ENCODE data around the gene CMSS1.

Gene CMSS1

DNA sequence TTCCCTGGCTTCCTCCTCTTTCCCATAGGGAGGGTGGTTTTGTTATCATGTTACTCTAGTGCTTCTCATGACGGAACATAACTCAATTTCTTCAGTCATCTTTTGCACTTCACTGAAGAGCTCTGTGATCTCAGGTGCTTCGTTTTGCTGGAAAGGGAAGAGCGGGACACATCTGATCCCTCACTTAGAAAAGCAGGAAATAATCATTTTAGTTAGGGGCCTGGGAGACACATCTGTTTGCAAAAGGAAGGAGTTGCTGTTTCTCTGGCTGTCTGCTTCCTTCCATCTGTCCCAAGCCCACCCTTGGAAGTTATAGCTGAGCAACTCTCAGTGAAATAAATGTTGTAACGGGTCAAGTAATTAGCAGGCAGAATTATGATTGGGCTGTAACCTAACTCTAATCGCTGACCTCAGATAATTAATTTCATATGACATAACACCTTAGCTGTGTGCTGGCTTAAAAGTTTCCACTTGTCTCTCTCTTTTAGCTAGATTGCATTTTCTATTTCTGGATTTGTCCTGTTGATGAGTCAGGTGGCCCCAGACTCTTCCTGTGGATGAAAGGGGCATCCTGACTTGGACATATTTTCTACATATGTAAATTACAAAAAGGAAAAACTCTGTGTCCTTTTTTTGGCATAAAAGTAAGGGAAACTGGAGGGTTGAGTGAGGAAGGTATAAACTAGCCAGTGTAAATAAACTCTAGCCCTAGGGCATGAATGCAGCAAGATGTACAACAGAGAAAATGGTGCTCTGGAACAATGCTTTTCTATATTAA is 307.7 kb downstream of the CMSS1 start:
- no peak overlapping the region for H4K12ac ChIP-seq (ENCODE audit: low read depth, low read length)
- H3K18ac ChIP-seq (ENCODE audit: low read length): no peak overlapping the region
- no peak overlapping the region for H2AFZ ChIP-seq (ENCODE audit: insufficient read depth, low read length, poor library complexity)
- no peak overlapping the region for H3K27ac ChIP-seq (ENCODE audit: low read depth, low read length)
- peaks cover 3 to 8% of the 10 kb centered on the region in 2 experiments for H3K4me1 ChIP-seq (ENCODE audit: control insufficient read depth in 1 of 2, insufficient read depth in 2 of 2, low read length in 2 of 2)
- H4K8ac ChIP-seq (ENCODE audit: low read depth, low read length): no peak overlapping the region
- H2AK5ac ChIP-seq (ENCODE audit: low read length): no peak overlapping the region
- H2BK120ac ChIP-seq (ENCODE audit: insufficient read depth, low read length, poor library complexity): no peak overlapping the region
- no peaks in the 10 kb centered on the region for H3K36me3 ChIP-seq (ENCODE audit: control insufficient read depth in 1 of 2, insufficient read depth in 2 of 2, low read length in 2 of 2)
- H3K4ac ChIP-seq (ENCODE audit: low read depth, low read length): no peak overlapping the region
- no peak overlapping the region for H3K4me3 ChIP-seq (ENCODE audit: low read depth, low read length)
- no peak overlapping the region for H3K14ac ChIP-seq (ENCODE audit: low read length)
- no peak overlapping the region for H3K23ac ChIP-seq (ENCODE audit: low read length)
- no peaks in the 10 kb centered on the region for H3K27me3 ChIP-seq (ENCODE audit: insufficient read depth, low read length)
- DNase-seq: no peak
- WGBS (ENCODE audit: extremely low coverage, insufficient coverage, insufficient read length): no CpG with 5 or more reads among the region's 5 CpGs
- no peak overlapping the region for H3K9ac ChIP-seq (ENCODE audit: low read length)
- no peaks in the 10 kb centered on the region for H3K79me2 ChIP-seq (ENCODE audit: control insufficient read depth, insufficient read depth, low read length, poor library complexity)
- H4K91ac ChIP-seq (ENCODE audit: low read depth, low read length): no peak overlapping the region
- no peaks in the 10 kb centered on the region for H3K79me1 ChIP-seq (ENCODE audit: low read length)
- no peak overlapping the region for H3K4me2 ChIP-seq (ENCODE audit: low read length)
- H3K9me3 ChIP-seq (ENCODE audit: insufficient read depth, low read depth, low read length): no peaks in the 10 kb centered on the region
- no peak overlapping the region for H2BK5ac ChIP-seq (ENCODE audit: low read depth, low read length, poor library complexity)
- H2BK12ac ChIP-seq (ENCODE audit: low read length): no peak overlapping the region

DNA sequence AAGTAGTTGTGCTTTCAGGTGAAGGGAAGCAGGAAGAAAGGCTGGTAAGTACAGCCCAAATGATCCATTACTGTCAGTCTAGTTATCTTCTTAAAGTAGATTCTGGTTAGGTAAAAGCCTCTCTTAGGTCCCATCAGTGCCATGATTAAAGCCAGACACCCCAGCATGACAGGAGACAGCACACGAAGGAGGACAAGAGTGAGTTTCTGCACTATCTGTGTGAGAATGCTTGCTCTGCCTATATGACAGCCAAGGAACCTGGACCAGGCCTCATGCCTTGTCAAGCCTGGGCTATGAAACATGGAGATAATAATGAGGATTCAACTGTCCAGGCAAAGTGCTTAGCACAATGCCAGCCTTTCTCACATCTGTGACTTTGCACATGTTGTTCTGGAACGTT is 310.1 kb downstream of the CMSS1 start:
- no peak overlapping the region for H2AFZ ChIP-seq (ENCODE audit: insufficient read depth, low read length, poor library complexity)
- no peak overlapping the region for H3K27ac ChIP-seq (ENCODE audit: low read depth, low read length)
- no peak overlapping the region for H3K4me2 ChIP-seq (ENCODE audit: low read length)
- H3K4ac ChIP-seq (ENCODE audit: low read depth, low read length): no peak overlapping the region
- no peak overlapping the region for H3K9ac ChIP-seq (ENCODE audit: low read length)
- H3K79me1 ChIP-seq (ENCODE audit: low read length): no peaks in the 10 kb centered on the region
- H3K36me3 ChIP-seq (ENCODE audit: control insufficient read depth in 1 of 2, insufficient read depth in 2 of 2, low read length in 2 of 2): no peaks in the 10 kb centered on the region
- H2BK12ac ChIP-seq (ENCODE audit: low read length): no peak overlapping the region
- H4K91ac ChIP-seq (ENCODE audit: low read depth, low read length): no peak overlapping the region
- H3K9me3 ChIP-seq (ENCODE audit: insufficient read depth, low read depth, low read length): no peaks in the 10 kb centered on the region
- H4K8ac ChIP-seq (ENCODE audit: low read depth, low read length): no peak overlapping the region
- H3K4me1 ChIP-seq (ENCODE audit: control insufficient read depth in 1 of 2, insufficient read depth in 2 of 2, low read length in 2 of 2): peaks cover 3 to 8% of the 10 kb centered on the region in 2 experiments
- no peak overlapping the region for H2BK120ac ChIP-seq (ENCODE audit: insufficient read depth, low read length, poor library complexity)
- no CpG with 5 or more reads among the region's 2 CpGs for WGBS (ENCODE audit: extremely low coverage, insufficient coverage, insufficient read length)
- H3K27me3 ChIP-seq (ENCODE audit: insufficient read depth, low read length): no peaks in the 10 kb centered on the region
- H2BK5ac ChIP-seq (ENCODE audit: low read depth, low read length, poor library complexity): no peak overlapping the region
- H3K79me2 ChIP-seq (ENCODE audit: control insufficient read depth, insufficient read depth, low read length, poor library complexity): no peaks in the 10 kb centered on the region
- no peak for DNase-seq
- no peak overlapping the region for H3K4me3 ChIP-seq (ENCODE audit: low read depth, low read length)
- H3K14ac ChIP-seq (ENCODE audit: low read length): no peak overlapping the region
- no peak overlapping the region for H2AK5ac ChIP-seq (ENCODE audit: low read length)
- H3K23ac ChIP-seq (ENCODE audit: low read length): no peak overlapping the region
- H4K12ac ChIP-seq (ENCODE audit: low read depth, low read length): no peak overlapping the region
- H3K18ac ChIP-seq (ENCODE audit: low read length): no peak overlapping the region

DNA sequence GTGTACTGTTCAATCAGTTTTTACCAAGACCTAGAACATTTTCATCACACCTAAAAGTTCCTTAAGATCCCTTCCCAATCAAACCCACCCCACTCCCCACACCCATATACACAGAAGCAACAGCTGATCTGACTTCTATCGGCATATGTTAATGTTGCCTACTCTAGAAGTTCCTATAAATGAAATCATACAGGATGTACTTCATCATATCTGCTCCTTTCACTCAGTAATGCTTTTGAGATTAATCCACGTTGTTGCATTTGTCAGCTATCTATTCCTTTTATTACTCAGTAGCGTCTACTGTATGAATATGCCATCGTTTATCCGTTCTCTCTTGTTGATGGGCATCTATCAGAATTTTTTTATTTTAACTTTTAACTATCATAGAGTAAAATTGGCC is 310.9 kb downstream of the CMSS1 start:
- H3K36me3 ChIP-seq (ENCODE audit: control insufficient read depth in 1 of 2, insufficient read depth in 2 of 2, low read length in 2 of 2): no peaks in the 10 kb centered on the region
- H2BK5ac ChIP-seq (ENCODE audit: low read depth, low read length, poor library complexity): no peak overlapping the region
- H2AFZ ChIP-seq (ENCODE audit: insufficient read depth, low read length, poor library complexity): no peak overlapping the region
- no peak overlapping the region for H3K27ac ChIP-seq (ENCODE audit: low read depth, low read length)
- H2BK120ac ChIP-seq (ENCODE audit: insufficient read depth, low read length, poor library complexity): no peak overlapping the region
- H3K14ac ChIP-seq (ENCODE audit: low read length): no peak overlapping the region
- H2BK12ac ChIP-seq (ENCODE audit: low read length): no peak overlapping the region
- H3K9me3 ChIP-seq (ENCODE audit: insufficient read depth, low read depth, low read length): no peaks in the 10 kb centered on the region
- no peak overlapping the region for H4K91ac ChIP-seq (ENCODE audit: low read depth, low read length)
- no peaks in the 10 kb centered on the region for H3K79me1 ChIP-seq (ENCODE audit: low read length)
- H2AK5ac ChIP-seq (ENCODE audit: low read length): no peak overlapping the region
- no peak overlapping the region for H3K4me2 ChIP-seq (ENCODE audit: low read length)
- peaks cover 3 to 8% of the 10 kb centered on the region in 2 experiments for H3K4me1 ChIP-seq (ENCODE audit: control insufficient read depth in 1 of 2, insufficient read depth in 2 of 2, low read length in 2 of 2)
- H3K4ac ChIP-seq (ENCODE audit: low read depth, low read length): no peak overlapping the region
- no peak overlapping the region for H4K12ac ChIP-seq (ENCODE audit: low read depth, low read length)
- DNase-seq: no peak
- H3K79me2 ChIP-seq (ENCODE audit: control insufficient read depth, insufficient read depth, low read length, poor library complexity): no peaks in the 10 kb centered on the region
- no peak overlapping the region for H3K4me3 ChIP-seq (ENCODE audit: low read depth, low read length)
- H3K18ac ChIP-seq (ENCODE audit: low read length): no peak overlapping the region
- H4K8ac ChIP-seq (ENCODE audit: low read depth, low read length): no peak overlapping the region
- H3K9ac ChIP-seq (ENCODE audit: low read length): no peak overlapping the region
- H3K23ac ChIP-seq (ENCODE audit: low read length): no peak overlapping the region
- no peaks in the 10 kb centered on the region for H3K27me3 ChIP-seq (ENCODE audit: insufficient read depth, low read length)
- no CpG with 5 or more reads among the region's 5 CpGs for WGBS (ENCODE audit: extremely low coverage, insufficient coverage, insufficient read length)

DNA sequence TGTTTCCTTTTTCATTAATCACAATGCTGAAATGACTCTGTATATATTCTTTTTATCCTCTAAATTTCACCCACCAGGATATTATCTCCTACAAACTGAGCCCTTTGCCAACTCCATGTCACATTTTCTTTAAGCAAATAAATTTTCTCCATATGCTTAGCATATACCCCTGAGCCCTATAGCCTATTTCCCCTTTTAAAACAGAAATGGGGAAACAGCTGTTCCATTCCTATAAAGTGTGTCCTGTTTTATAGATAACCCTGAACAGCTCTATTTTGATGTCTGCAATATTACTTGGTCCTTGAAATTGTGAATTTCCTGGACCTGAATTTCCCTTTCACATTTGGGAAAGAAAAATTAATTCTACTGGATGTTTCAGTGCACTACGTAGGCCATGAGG is 312.3 kb downstream of the CMSS1 start:
- Histone ChIP-seq H3K79me1 (ENCODE audit: low read length) (no peaks in the 10 kb centered on the region), H3K23ac (ENCODE audit: low read length) (no peak overlapping the region), H3K4ac (ENCODE audit: low read depth, low read length) (no peak overlapping the region), H3K4me2 (ENCODE audit: low read length) (no peak overlapping the region), H3K9me3 (ENCODE audit: insufficient read depth, low read depth, low read length) (no peaks in the 10 kb centered on the region), H3K4me1 (ENCODE audit: control insufficient read depth in 1 of 2, insufficient read depth in 2 of 2, low read length in 2 of 2) (peaks cover 3 to 8% of the 10 kb centered on the region in 2 experiments), H2BK120ac (ENCODE audit: insufficient read depth, low read length, poor library complexity) (no peak overlapping the region), H3K27me3 (ENCODE audit: insufficient read depth, low read length) (no peaks in the 10 kb centered on the region), H4K8ac (ENCODE audit: low read depth, low read length) (no peak overlapping the region), H3K27ac (ENCODE audit: low read depth, low read length) (no peak overlapping the region), H3K18ac (ENCODE audit: low read length) (no peak overlapping the region), H3K36me3 (ENCODE audit: control insufficient read depth in 1 of 2, insufficient read depth in 2 of 2, low read length in 2 of 2) (no peaks in the 10 kb centered on the region), H3K9ac (ENCODE audit: low read length) (no peak overlapping the region), H2BK5ac (ENCODE audit: low read depth, low read length, poor library complexity) (no peak overlapping the region), H2AFZ (ENCODE audit: insufficient read depth, low read length, poor library complexity) (no peak overlapping the region), H3K14ac (ENCODE audit: low read length) (no peak overlapping the region), H2AK5ac (ENCODE audit: low read length) (no peak overlapping the region), H3K4me3 (ENCODE audit: low read depth, low read length) (no peak overlapping the region), H4K12ac (ENCODE audit: low read depth, low read length) (no peak overlapping the region), H2BK12ac (ENCODE audit: low read length) (no peak overlapping the region), H3K79me2 (ENCODE audit: control insufficient read depth, insufficient read depth, low read length, poor library complexity) (no peaks in the 10 kb centered on the region), H4K91ac (ENCODE audit: low read depth, low read length) (no peak overlapping the region)
- no peak for DNase-seq
- no CpG with 5 or more reads among the region's 1 CpG for WGBS (ENCODE audit: extremely low coverage, insufficient coverage, insufficient read length)
